Dendritic cell treated with granulocyte-macrophage colony-stimulating factor and Interleukin-4, amounts not matched to agents 40 ng/mL and 50 ng/mL, for 4 days (primary cell): ENCODE measurements around the gene C1orf87.

Source experiments
- H3K27ac Mint-ChIP-seq: one replicate; pipeline ENCODE4 v1.8.0; 2022; ENCODE audit warnings: mild to moderate bottlenecking, mixed read lengths
- H3K27me3 Mint-ChIP-seq: one replicate; pipeline ENCODE4 v1.8.0; 2022; ENCODE audit warnings: mild to moderate bottlenecking, mixed read lengths
- H3K36me3 Mint-ChIP-seq: one replicate; pipeline ENCODE4 v1.8.0; 2022; ENCODE audit warnings: low read depth, mixed read lengths
- H3K4me1 Mint-ChIP-seq: one replicate; pipeline ENCODE4 v1.8.0; 2022; ENCODE audit warnings: low read depth, mixed read lengths
- H3K4me3 Mint-ChIP-seq: one replicate; pipeline ENCODE4 v1.8.0; 2022; ENCODE audit warnings: mild to moderate bottlenecking, moderate library complexity, mixed read lengths
- H3K9me3 Mint-ChIP-seq: one replicate; pipeline ENCODE4 v1.8.0; 2022; ENCODE audit warnings: mixed read lengths
- intact Hi-C: fragments of 100-400 bp; cut with micrococcal nuclease; formaldehyde crosslinking; loops from one replicate; pipeline ENCODE4 v1.15.0; 2022

C1orf87 gene

DNA sequence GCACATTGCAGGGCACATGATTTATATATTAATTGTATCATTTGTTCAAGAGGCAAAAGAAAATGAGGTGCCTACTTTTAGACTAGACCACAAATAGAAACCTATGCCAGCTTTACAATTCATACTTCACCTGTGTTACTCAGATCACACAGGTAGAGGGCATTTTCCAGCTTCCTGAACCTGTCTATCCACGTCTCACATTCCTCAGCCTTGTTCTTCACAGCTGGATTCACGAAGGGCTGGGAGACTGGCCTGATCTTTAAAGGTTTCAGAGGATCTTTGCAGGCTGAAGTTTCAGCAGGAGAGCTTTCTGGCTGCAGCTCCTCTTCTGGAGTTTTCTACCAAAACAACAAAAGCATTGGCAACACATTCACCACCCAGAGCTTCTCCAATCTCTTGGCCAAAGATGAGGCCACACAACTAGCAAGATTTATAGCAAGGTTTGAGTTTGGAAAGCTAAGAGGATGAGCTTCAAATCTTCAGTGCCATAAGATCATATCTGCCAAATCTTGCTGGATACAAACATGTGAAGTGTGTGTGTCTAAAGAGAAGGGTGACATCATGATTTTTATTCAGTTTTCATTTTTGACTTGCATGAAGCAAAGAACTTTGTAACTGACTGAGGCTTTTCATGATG is 76.0 kb downstream of the C1orf87 start:
- Mint-ChIP-seq H3K9me3 (no peaks in the 10 kb centered on the region), H3K27ac (no peak overlapping the region), H3K36me3 (no peaks in the 10 kb centered on the region), H3K4me1 (no peaks in the 10 kb centered on the region), H3K27me3 (no peaks in the 10 kb centered on the region), H3K4me3 (no peak overlapping the region)
- intact Hi-C loops = no loop called here

DNA sequence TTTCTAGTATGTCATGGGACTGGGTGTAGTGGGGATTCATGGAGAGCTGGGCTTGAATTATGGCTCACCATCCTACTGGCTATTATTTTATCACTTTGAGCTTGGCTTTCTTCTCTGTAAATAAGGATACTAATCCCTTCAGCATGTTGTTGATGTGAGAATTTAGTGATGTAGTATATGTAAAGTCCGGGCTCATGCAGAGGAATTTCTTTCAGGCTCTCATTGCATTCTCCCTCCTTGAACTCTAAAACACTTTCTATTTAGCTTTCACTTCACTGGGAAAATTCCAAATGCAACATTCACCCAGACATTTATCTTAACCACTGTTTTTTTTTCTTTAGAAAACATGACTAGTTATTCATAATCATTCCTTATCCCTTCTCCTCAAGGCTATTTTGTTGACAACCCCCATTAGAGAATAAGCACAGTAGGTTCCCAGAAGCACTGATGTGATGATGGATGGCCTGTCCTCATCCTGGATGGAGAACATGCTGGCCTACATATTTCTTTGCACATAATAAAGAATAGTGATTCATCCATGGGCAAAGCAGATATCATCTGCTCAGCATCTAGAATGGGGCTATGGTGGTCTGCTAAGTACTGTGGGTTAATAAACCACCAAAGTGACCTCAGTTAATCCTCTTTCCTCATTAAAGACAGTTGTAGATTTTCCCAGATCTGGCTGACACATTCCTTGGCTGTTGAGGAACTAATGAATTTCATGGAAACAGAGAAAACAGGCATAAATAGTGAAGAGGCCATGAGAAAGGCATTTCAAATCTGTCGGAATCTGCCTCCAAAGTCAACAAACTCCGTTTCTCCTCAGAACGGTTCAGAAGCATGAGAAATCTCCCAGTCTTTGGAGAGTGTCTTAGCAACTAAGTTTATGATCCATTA is 79.0 kb downstream of the C1orf87 start:
- H3K9me3 Mint-ChIP-seq = no peaks in the 10 kb centered on the region
- no peaks in the 10 kb centered on the region for H3K27me3 Mint-ChIP-seq
- no peak overlapping the region for H3K27ac Mint-ChIP-seq
- no peaks in the 10 kb centered on the region for H3K36me3 Mint-ChIP-seq
- H3K4me3 Mint-ChIP-seq = no peak overlapping the region
- no peaks in the 10 kb centered on the region for H3K4me1 Mint-ChIP-seq
- intact Hi-C loops = no loop called here

DNA sequence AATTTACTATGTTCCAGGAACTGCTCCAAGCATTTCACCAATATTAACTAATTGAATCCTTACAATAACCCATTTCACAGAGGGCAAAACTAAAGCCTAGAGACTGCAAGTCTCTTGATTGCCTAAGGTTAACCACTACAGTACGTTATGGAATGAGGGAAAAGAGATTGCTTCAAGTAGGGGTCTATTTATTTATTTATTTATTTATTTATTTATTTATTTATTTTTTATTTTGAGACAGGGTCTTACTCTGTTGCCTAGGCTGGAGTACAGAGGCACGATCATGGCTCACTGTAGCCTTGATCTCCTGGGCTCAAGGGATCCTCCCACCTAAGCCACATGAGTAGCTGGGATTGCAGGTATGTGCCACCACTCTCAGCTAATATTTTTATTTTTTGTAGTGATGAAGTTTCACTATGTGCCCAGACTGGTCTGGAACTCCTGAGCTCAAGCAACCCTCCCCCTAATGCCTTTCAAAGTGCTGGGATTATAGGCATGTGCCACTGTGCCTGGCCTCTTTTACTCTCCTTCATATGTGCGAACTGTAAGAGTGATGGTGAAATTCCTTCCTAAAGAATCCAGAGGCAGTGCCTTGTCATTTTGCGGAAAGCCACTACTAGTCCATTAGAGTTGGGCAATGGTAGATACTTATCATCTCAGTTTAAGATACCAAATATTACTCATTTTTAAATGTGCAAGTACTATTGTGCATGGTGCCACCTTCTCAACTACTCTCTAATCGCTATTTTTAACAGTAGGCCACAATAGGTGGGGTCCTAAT is 81.3 kb downstream of the C1orf87 start:
- H3K27me3 Mint-ChIP-seq = no peaks in the 10 kb centered on the region
- intact Hi-C loops = no loop called here
- no peaks in the 10 kb centered on the region for H3K4me1 Mint-ChIP-seq
- H3K9me3 Mint-ChIP-seq = no peaks in the 10 kb centered on the region
- no peak overlapping the region for H3K27ac Mint-ChIP-seq
- no peaks in the 10 kb centered on the region for H3K36me3 Mint-ChIP-seq
- H3K4me3 Mint-ChIP-seq = no peak overlapping the region

DNA sequence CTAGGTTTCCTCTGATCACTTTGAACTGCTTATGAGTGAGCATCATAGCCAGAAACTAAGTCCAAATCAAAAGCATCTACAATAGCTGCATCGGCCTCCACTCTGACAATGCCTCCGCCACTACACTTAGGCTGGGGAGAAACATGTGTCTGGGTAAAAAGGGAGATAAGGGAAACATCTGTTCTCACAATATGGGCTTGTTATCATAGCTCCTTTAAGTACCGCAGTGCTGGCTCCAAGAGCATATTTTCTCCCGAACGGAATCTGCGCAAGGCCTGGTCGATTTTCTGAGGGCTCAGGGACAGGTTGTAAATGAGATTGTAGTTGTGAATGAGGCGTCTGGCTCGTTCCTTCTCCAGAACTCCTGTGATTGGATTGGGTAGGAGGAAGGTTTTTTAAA is 83.1 kb downstream of the C1orf87 start:
- intact Hi-C loops = no loop called here

DNA sequence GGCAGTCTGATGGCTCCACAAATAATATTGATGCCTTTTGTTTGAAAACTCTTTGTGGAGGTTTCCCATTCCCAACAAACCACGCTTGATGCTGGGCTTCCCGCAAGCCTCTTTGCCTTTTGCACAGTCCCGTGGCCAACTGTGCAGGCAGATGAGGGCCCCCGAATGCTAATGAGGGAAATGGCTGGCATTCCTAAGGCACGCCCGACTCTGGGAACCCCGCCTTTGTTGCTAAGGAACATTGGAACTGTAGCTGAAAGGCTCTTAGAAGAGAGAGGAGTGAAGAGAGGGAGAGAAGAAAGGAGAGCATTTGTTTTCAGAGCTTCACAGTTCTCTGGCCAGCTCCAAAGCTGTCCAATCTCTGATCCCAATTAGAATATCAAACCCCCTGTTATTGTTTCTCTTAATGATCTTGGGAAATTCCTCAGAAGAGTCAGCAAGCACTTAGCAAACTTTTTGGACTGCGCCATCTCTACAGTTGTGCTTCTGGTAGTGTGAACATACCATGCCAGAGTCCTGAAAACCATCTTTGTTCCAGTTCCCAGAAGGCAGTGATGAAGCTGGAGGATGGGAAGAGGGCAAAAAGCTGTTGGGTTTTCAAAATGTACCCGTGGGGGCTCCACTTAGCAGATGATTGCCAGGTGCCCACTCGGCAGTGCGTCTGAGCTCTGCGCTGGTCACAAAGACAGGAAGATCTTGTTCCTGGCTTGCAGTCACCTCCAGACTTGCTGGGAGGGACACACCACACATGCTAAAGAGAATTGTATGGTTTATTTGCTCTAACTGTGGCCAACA is 86.9 kb downstream of the C1orf87 start:
- intact Hi-C loops = no loop called here
- H3K4me1 Mint-ChIP-seq = no peaks in the 10 kb centered on the region
- no peak overlapping the region for H3K27ac Mint-ChIP-seq
- H3K9me3 Mint-ChIP-seq = no peaks in the 10 kb centered on the region
- no peaks in the 10 kb centered on the region for H3K27me3 Mint-ChIP-seq
- H3K4me3 Mint-ChIP-seq = no peak overlapping the region
- no peaks in the 10 kb centered on the region for H3K36me3 Mint-ChIP-seq

More for the DNA sequence above, 83.1 kb downstream of the C1orf87 start:
- H3K36me3 Mint-ChIP-seq = no peaks in the 10 kb centered on the region
- H3K4me3 Mint-ChIP-seq = no peak overlapping the region
- H3K9me3 Mint-ChIP-seq = no peaks in the 10 kb centered on the region
- H3K27me3 Mint-ChIP-seq = no peaks in the 10 kb centered on the region
- H3K4me1 Mint-ChIP-seq = no peaks in the 10 kb centered on the region
- no peak overlapping the region for H3K27ac Mint-ChIP-seq

DNA sequence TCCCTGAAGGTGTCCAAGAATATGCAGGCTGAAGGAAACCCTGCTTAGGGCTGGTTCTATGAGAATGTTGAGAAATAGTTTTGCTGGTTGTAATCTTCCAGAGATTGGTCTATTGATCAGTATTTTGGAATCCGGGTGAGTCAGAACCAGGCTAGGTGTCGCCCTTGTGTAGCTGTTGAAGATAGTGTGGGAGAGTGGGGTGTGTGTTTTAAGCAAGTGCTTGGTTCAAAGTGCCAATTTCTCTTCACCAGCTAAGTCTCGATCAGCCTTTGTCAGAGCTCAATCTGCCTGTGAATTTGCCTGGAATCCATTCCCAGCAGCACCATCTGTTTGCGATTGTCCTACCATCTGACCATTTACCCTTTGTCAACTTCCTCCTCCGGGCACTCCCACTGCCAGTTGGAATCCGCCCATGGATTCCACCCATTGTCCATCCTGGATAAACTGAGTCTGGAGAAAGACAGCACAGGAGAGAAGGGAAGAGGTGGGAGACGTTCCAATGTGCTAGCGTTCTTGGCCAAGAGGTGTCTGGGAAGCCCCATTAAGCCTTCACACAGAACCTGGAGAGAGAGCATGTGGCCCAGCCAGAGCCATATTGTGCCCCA is 87.6 kb downstream of the C1orf87 start:
- H3K4me3 Mint-ChIP-seq = no peak overlapping the region
- no peaks in the 10 kb centered on the region for H3K27me3 Mint-ChIP-seq
- H3K9me3 Mint-ChIP-seq = no peaks in the 10 kb centered on the region
- no peak overlapping the region for H3K27ac Mint-ChIP-seq
- no peaks in the 10 kb centered on the region for H3K4me1 Mint-ChIP-seq
- H3K36me3 Mint-ChIP-seq = no peaks in the 10 kb centered on the region
- intact Hi-C loops = no loop called here

DNA sequence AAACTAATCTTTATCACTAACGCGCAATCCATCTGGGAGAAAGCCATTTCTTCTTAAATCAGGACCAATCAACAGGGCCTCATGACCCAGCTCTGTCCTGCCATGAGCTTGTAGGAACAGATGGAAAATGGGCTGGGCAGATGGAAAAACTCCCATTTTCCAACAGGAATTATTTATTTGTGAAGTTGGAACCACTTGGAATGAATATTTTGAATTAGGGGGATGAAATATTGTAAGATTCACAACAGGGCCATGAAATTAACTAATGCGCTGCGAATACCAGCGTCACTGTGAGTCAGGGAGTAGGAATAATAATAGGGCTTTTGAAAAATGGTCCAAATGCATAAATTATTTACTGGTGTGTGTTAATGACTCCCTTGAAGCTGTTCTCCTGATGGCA is 93.9 kb downstream of the C1orf87 start:
- Mint-ChIP-seq H3K36me3 (no peaks in the 10 kb centered on the region), H3K27me3 (peaks cover 3% of the 10 kb centered on the region), H3K4me3 (no peak overlapping the region), H3K9me3 (no peaks in the 10 kb centered on the region), H3K4me1 (no peaks in the 10 kb centered on the region), H3K27ac (no peak overlapping the region)
- intact Hi-C loops = loop anchor here (5.0 to 10.0 kb wide), 2 partner anchors 1065 to 1873 kb away; no protein-coding TSS in a partner anchor

DNA sequence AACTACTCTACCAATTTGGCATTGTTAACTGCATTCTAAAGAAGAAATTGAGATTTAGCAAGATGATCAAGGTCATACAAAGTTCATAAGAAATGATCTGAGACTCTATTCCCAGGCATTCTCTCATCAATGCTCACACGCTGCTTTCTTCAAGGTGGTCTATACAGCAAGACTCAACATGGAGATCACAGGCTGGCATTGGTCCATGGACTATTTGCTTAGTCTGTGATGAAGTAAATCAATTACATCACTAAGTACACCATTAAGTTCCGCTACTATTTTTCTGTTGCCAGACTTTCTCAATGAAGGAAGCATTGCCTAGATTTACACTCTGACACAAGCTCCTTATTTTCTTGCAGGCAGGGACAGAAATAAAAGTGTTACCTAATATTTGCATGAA is 95.1 kb downstream of the C1orf87 start:
- intact Hi-C loops = loop anchor here (5.0 to 10.0 kb wide), 2 partner anchors 1066 to 1874 kb away; no protein-coding TSS in a partner anchor
- H3K9me3 Mint-ChIP-seq = no peaks in the 10 kb centered on the region
- no peak overlapping the region for H3K4me3 Mint-ChIP-seq
- H3K27ac Mint-ChIP-seq = no peak overlapping the region
- no peaks in the 10 kb centered on the region for H3K4me1 Mint-ChIP-seq
- no peaks in the 10 kb centered on the region for H3K36me3 Mint-ChIP-seq
- H3K27me3 Mint-ChIP-seq = peaks cover 3% of the 10 kb centered on the region

DNA sequence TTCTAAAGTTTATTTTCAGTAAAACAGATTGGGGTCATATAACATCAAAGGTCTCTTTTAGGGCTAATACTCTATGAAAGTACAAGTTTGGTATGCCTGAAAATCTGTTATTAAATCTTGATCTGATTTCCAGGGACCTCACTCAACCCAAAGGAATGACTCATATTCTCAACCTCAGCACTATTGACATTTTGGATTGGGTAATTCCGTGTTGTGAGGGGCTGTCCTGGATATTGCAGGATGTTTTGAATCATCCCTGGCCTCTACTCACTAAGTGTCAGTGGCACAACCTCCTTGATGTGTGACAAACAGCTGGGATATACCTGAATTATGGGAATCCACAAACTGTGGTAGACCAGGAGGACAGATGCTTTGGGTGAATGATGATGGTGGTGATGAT is 95.5 kb downstream of the C1orf87 start:
- Mint-ChIP-seq H3K4me3 (no peak overlapping the region), H3K9me3 (no peaks in the 10 kb centered on the region), H3K36me3 (no peaks in the 10 kb centered on the region), H3K4me1 (no peaks in the 10 kb centered on the region), H3K27ac (no peak overlapping the region), H3K27me3 (peaks cover 3% of the 10 kb centered on the region)
- intact Hi-C loops = loop anchor here (5.0 to 10.0 kb wide), 2 partner anchors 1067 to 1874 kb away; no protein-coding TSS in a partner anchor

DNA sequence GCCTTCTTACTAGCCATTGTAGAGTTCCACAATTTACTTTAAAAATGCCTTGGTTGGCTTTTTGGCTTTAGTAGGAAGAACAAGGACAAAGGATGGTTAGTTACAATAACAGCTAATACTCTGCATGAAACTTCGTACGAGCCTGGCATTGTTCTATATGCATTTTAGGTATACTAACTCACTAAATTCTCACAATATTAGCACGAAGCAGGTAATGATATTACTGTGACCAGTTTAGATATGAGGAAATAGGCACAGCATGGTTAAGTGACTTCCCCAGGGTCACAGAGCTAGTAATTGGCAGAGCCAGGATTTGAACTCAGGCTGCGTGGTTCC is 96.5 kb downstream of the C1orf87 start:
- Mint-ChIP-seq H3K9me3 (no peaks in the 10 kb centered on the region), H3K4me1 (no peaks in the 10 kb centered on the region), H3K27ac (no peak overlapping the region), H3K27me3 (peaks cover 3% of the 10 kb centered on the region), H3K36me3 (no peaks in the 10 kb centered on the region), H3K4me3 (no peak overlapping the region)
- intact Hi-C loops = loop anchor here (1.0 to 10.0 kb wide), 3 partner anchors 788 to 1875 kb away; no protein-coding TSS in a partner anchor

DNA sequence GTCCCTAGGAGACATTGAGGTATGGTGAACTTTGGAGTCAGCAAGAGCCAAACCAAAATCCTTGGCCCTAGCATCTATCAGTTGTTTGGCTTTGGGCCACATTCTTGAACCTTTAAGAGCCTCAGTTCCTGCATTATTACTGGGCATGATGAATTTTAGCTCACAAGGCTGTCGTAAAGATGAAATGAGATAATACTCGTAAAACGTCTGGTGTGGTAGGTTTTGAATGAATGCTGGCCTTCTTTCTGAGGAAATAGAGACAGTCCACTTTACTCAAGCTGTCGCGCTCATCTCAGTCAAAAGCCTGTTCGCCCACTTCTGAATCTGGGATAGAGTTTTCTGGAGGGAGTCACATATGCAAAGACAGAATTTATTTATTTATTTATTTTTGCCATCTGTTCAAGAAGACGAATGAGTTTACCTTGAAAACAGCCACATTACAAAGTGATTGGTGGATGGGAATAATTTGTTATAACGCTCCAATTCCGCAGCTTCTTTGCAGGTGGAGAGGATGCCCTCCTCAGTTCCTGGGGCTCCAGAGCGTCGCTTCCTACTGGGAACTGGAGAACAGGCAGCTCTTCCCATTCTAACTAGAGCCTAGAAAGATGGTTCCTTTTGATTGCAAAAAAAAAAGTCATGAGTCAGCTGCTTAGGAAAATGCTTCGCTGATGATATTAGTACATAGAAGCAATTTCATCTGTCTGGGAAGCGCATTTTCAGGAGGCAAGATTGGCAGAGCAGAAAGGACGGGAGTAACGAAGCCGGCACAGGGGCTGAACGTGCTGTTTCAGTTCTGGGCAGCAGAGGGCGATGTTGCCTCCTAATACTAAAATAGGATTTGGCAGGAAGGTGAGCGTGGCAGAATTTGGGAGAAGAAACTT is 97.1 kb downstream of the C1orf87 start:
- no peak overlapping the region for H3K4me3 Mint-ChIP-seq
- H3K27me3 Mint-ChIP-seq = peaks cover 4% of the 10 kb centered on the region
- H3K9me3 Mint-ChIP-seq = no peaks in the 10 kb centered on the region
- no peaks in the 10 kb centered on the region for H3K36me3 Mint-ChIP-seq
- H3K27ac Mint-ChIP-seq = no peak overlapping the region
- intact Hi-C loops = loop anchor here (1.0 to 10.0 kb wide), 3 partner anchors 789 to 1876 kb away; no protein-coding TSS in a partner anchor
- H3K4me1 Mint-ChIP-seq = no peaks in the 10 kb centered on the region

DNA sequence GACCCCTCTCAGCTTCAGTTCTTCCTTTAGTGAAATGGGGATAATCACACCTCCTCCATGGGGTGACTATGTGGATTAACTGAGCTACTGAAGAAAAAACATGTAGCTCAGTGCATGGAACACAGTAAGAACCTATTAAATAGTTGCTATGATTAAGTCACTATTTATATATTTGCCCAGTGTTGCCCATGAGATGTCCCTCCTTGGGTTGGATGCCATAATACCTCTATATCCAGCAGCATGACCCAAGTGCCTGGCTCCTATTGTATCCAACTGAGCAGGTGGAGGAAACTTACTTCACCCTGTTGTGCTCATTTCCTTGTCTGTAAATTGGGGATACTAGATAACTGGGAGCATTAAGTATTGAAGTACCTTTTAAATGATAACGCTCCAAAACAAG is 99.9 kb downstream of the C1orf87 start:
- no peaks in the 10 kb centered on the region for H3K9me3 Mint-ChIP-seq
- no peak overlapping the region for H3K27ac Mint-ChIP-seq
- H3K4me3 Mint-ChIP-seq = no peak overlapping the region
- intact Hi-C loops = loop anchor here (10.0 kb wide), 1 partner anchor 1071 kb away; no protein-coding TSS in a partner anchor
- H3K27me3 Mint-ChIP-seq = peaks cover 4% of the 10 kb centered on the region
- no peaks in the 10 kb centered on the region for H3K36me3 Mint-ChIP-seq
- no peaks in the 10 kb centered on the region for H3K4me1 Mint-ChIP-seq
